SU-DHL-6 (cell line): Measurements from ENCODE around the gene TACC3.

Experiments
- H2AFZ ChIP-seq: fragments of 200-600 bp; sonication (generic); 2 replicates; pipeline ENCODE4 v1.6.1; 2014; ENCODE audit warnings: low read depth, mild to moderate bottlenecking, moderate library complexity, mixed read lengths, antibody characterized with exemption, low read length; ENCODE audit not compliant: severe bottlenecking
- H3F3A ChIP-seq: fragments of 200-600 bp; shearing (Covaris generic); 2 replicates; pipeline ENCODE4 v1.6.0; 2016; ENCODE audit warnings: antibody characterized with exemption, mild to moderate bottlenecking; ENCODE audit not compliant: insufficient read depth
- H3K27ac ChIP-seq: fragments of 200-600 bp; sonication (generic); 2 replicates; pipeline ENCODE4 v1.5.1; 2016; ENCODE audit warnings: low read depth, mild to moderate bottlenecking, low read length, moderate library complexity, mixed read lengths
- H3K27me3 ChIP-seq: fragments of 200-600 bp; sonication (generic), shearing (Covaris generic); 2 replicates; pipeline ENCODE4 v1.6.0; 2014; ENCODE audit warnings: mild to moderate bottlenecking, low read length
- H3K36me3 ChIP-seq: fragments of 200-600 bp; sonication (generic); 2 replicates; pipeline ENCODE4 v1.6.1; 2014; ENCODE audit warnings: mild to moderate bottlenecking, low read length, mixed read lengths
- H3K4me2 ChIP-seq: fragments of 300-600, 200-600 bp; shearing (Covaris generic), sonication (generic); 2 replicates; pipeline ENCODE4 v1.6.0; 2014; ENCODE audit warnings: low read length, low read depth, mild to moderate bottlenecking; ENCODE audit not compliant: poor library complexity, severe bottlenecking
- H3K4me3 ChIP-seq: fragments of 200-600 bp; sonication (generic); 2 replicates; pipeline ENCODE4 v1.5.1; 2014; ENCODE audit warnings: antibody characterized with exemption, low read length, mild to moderate bottlenecking, mixed read lengths; ENCODE audit not compliant: insufficient read depth, poor library complexity, severe bottlenecking
- H3K79me2 ChIP-seq: fragments of 200-600 bp; sonication (generic); 2 replicates; pipeline ENCODE4 v1.6.1; 2014; ENCODE audit warnings: mild to moderate bottlenecking, low read length, moderate library complexity; ENCODE audit not compliant: insufficient read depth
- H3K9ac ChIP-seq: fragments of 200-600 bp; sonication (generic); 2 replicates; pipeline ENCODE4 v1.7.0; 2014; ENCODE audit warnings: mild to moderate bottlenecking, low read length
- H3K9me2 ChIP-seq: fragments of 200-600 bp; sonication (generic); replicated peaks from 2 replicates; pipeline ENCODE4 v1.6.1; 2014; ENCODE audit warnings: low read length; ENCODE audit not compliant: insufficient read depth
- H3K9me3 ChIP-seq: fragments of 200-600 bp; sonication (generic); 2 replicates; pipeline ENCODE4 v1.6.1; 2014; ENCODE audit warnings: low read length, mixed read lengths; ENCODE audit not compliant: insufficient read depth
- H4K20me1 ChIP-seq: fragments of 200-600 bp; sonication (generic); 2 replicates; pipeline ENCODE4 v1.6.1; 2014; ENCODE audit warnings: low read depth, mild to moderate bottlenecking, antibody characterized with exemption, low read length, moderate library complexity, mixed read lengths
- EZH2phosphoT487 ChIP-seq: fragments of 200-600 bp; sonication (generic), shearing (Covaris generic); conservative IDR thresholded peaks from 2 replicates; pipeline ENCODE4 v1.6.1; 2018; ENCODE audit warnings: mild to moderate bottlenecking, antibody characterized with exemption, low read length, moderate library complexity, mixed read lengths
- TF ChIP-seq, protein P1 (sequence below): fragments of 200-600 bp; sonication (generic); IDR thresholded peaks from one replicate; pipeline ENCODE4 v1.5.1; 2017; ENCODE audit warnings: antibody characterized with exemption, mild to moderate bottlenecking, low read length, moderate library complexity; ENCODE audit not compliant: insufficient read depth, poor library complexity, severe bottlenecking

TACC3 gene

GRCh38 chr4:1753294-1753696 lies 32.0 kb downstream of the TACC3 start:
- H3K79me2 ChIP-seq = no peaks in the 10 kb centered on the region
- no peaks in the 10 kb centered on the region for H3K36me3 ChIP-seq
- H3K4me3 ChIP-seq = no peak overlapping the region
- H3K27me3 ChIP-seq = no peaks in the 10 kb centered on the region
- H3K9me2 ChIP-seq = no peaks in the 10 kb centered on the region
- H3K9ac ChIP-seq = no peak overlapping the region
- no peak overlapping the region for H3K4me2 ChIP-seq
- H4K20me1 ChIP-seq = no peaks in the 10 kb centered on the region
- TF ChIP-seq, protein P1, sequence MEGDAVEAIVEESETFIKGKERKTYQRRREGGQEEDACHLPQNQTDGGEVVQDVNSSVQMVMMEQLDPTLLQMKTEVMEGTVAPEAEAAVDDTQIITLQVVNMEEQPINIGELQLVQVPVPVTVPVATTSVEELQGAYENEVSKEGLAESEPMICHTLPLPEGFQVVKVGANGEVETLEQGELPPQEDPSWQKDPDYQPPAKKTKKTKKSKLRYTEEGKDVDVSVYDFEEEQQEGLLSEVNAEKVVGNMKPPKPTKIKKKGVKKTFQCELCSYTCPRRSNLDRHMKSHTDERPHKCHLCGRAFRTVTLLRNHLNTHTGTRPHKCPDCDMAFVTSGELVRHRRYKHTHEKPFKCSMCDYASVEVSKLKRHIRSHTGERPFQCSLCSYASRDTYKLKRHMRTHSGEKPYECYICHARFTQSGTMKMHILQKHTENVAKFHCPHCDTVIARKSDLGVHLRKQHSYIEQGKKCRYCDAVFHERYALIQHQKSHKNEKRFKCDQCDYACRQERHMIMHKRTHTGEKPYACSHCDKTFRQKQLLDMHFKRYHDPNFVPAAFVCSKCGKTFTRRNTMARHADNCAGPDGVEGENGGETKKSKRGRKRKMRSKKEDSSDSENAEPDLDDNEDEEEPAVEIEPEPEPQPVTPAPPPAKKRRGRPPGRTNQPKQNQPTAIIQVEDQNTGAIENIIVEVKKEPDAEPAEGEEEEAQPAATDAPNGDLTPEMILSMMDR = no peak
- no peak for TF ChIP-seq EZH2phosphoT487
- no peak overlapping the region for H2AFZ ChIP-seq
- H3K9me3 ChIP-seq = no peaks in the 10 kb centered on the region
- H3K27ac ChIP-seq = no peak overlapping the region
- H3F3A ChIP-seq = no peaks in the 10 kb centered on the region

GRCh38 chr4:1753697-1754311 lies 32.5 kb downstream of the TACC3 start:
- no peak overlapping the region for H3K27ac ChIP-seq
- H3K4me3 ChIP-seq = no peak overlapping the region
- no peak overlapping the region for H2AFZ ChIP-seq
- H3K27me3 ChIP-seq = no peaks in the 10 kb centered on the region
- no peaks in the 10 kb centered on the region for H4K20me1 ChIP-seq
- H3K9me2 ChIP-seq = no peaks in the 10 kb centered on the region
- H3K36me3 ChIP-seq = no peaks in the 10 kb centered on the region
- H3K9ac ChIP-seq = no peak overlapping the region
- H3K4me2 ChIP-seq = no peak overlapping the region
- H3K9me3 ChIP-seq = no peaks in the 10 kb centered on the region
- TF ChIP-seq, protein P1 = no peak
- no peak for TF ChIP-seq EZH2phosphoT487
- H3K79me2 ChIP-seq = no peaks in the 10 kb centered on the region
- H3F3A ChIP-seq = no peaks in the 10 kb centered on the region

GRCh38 chr4:1754336-1754735 lies 33.0 kb downstream of the TACC3 start:
- no peaks in the 10 kb centered on the region for H3K79me2 ChIP-seq
- no peak overlapping the region for H3K4me2 ChIP-seq
- H3K9me2 ChIP-seq = no peaks in the 10 kb centered on the region
- no peak overlapping the region for H2AFZ ChIP-seq
- no peaks in the 10 kb centered on the region for H3F3A ChIP-seq
- no peak overlapping the region for H3K4me3 ChIP-seq
- H3K9ac ChIP-seq = no peak overlapping the region
- no peak overlapping the region for H3K27ac ChIP-seq
- H3K36me3 ChIP-seq = no peaks in the 10 kb centered on the region
- TF ChIP-seq, protein P1 = no peak
- TF ChIP-seq EZH2phosphoT487 = no peak
- no peaks in the 10 kb centered on the region for H3K9me3 ChIP-seq
- no peaks in the 10 kb centered on the region for H3K27me3 ChIP-seq
- H4K20me1 ChIP-seq = no peaks in the 10 kb centered on the region
